IMR-90 (cell line): ENCODE data around the gene MET. TPM values are rescaled to one million over a fixed set of nuclear protein-coding genes. Genes with fewer than 3 reads are reported as not detected.

ENCODE experiments used
- ATAC-seq: fragments of 200-7000 bp; cut with Tn5 transposase; 2 replicates; pipeline ENCODE4 v1.9.1; 2020; ENCODE audit warnings: low read depth, mild to moderate bottlenecking, moderate library complexity
- BruUV-seq: library from RNA; stranded (reverse); fragments of 400-500 nt; replicated peaks from 2 replicates; lab custom pipeline; 2021; lab: Mats Ljungman, UMichigan
- CTCF ChIA-PET: fragments of 300-600 bp; formaldehyde crosslinking; extraction: SDS; loops from one replicate; lab custom pipeline; 2021; ENCODE audit warnings: antibody characterized with exemption; lab: Yijun Ruan, JAX
- POLR2A ChIA-PET: fragments of 300-600 bp; sonication (Branson Sonifier 250); formaldehyde crosslinking; loops from one replicate; lab custom pipeline; 2022; ENCODE audit warnings: antibody characterized with exemption; ENCODE audit not compliant: unreplicated experiment; lab: Charles Lee
- DNase-seq: peaks from one replicate; pipeline ENCODE4 v3.0.0; 2013
- H2AFZ ChIP-seq: replicated peaks from 2 replicates; pipeline ENCODE3; 2013; ENCODE audit warnings: low read length, mild to moderate bottlenecking; ENCODE audit not compliant: poor library complexity
- H2AK5ac ChIP-seq: 2 replicates; pipeline ENCODE4 v1.6.1; 2013; ENCODE audit warnings: low read depth, low read length, inconsistent platforms
- H2AK9ac ChIP-seq: replicated peaks from 2 replicates; pipeline ENCODE3; 2013; ENCODE audit warnings: mild to moderate bottlenecking, low read depth, low read length, moderate library complexity; ENCODE audit not compliant: poor library complexity
- H2BK120ac ChIP-seq: 2 replicates; pipeline ENCODE4 v1.6.1; 2013; ENCODE audit warnings: low read depth, low read length, inconsistent platforms
- H2BK15ac ChIP-seq: 3 replicates; pipeline ENCODE4 v1.6.1; 2013; ENCODE audit warnings: low read depth, low read length, inconsistent platforms
- H2BK20ac ChIP-seq: 2 replicates; pipeline ENCODE4 v1.6.1; 2013; ENCODE audit warnings: low read depth, mild to moderate bottlenecking, inconsistent platforms, low read length, moderate library complexity
- H2BK5ac ChIP-seq: 2 replicates; pipeline ENCODE4 v1.6.1; 2013; ENCODE audit warnings: mild to moderate bottlenecking, low read depth, low read length, inconsistent platforms; ENCODE audit not compliant: poor library complexity, severe bottlenecking
- H3K14ac ChIP-seq: replicated peaks from 2 replicates; pipeline ENCODE4 v1.6.1; 2013; ENCODE audit warnings: low read depth, low read length, inconsistent platforms
- H3K18ac ChIP-seq: 2 replicates; pipeline ENCODE4 v1.6.1; 2013; ENCODE audit warnings: low read depth, low read length, control low read depth
- H3K23ac ChIP-seq: 2 replicates; pipeline ENCODE4 v1.6.1; 2013; ENCODE audit warnings: low read depth, low read length, inconsistent platforms
- H3K27ac ChIP-seq: 2 replicates; pipeline ENCODE4 v1.5.1; 2013; ENCODE audit warnings: mild to moderate bottlenecking, control low read depth, low read length; ENCODE audit not compliant: insufficient read depth
- H3K27me3 ChIP-seq: 2 replicates; pipeline ENCODE4 v1.6.1; 2013; ENCODE audit warnings: low read length; ENCODE audit not compliant: control insufficient read depth, insufficient read depth
- H3K36me3 ChIP-seq: 2 replicates; pipeline ENCODE4 v1.6.1; 2013; ENCODE audit warnings: low read length, mixed read lengths; ENCODE audit not compliant: control insufficient read depth, insufficient read depth
- H3K4ac ChIP-seq: 2 replicates; pipeline ENCODE4 v1.6.1; 2013; ENCODE audit warnings: low read depth, low read length, inconsistent platforms
- H3K4me1 ChIP-seq: 2 replicates; pipeline ENCODE4 v1.6.1; 2013; ENCODE audit warnings: low read length, mixed read lengths; ENCODE audit not compliant: control insufficient read depth, insufficient read depth
- H3K4me2 ChIP-seq: 2 replicates; pipeline ENCODE4 v1.6.1; 2013; ENCODE audit warnings: low read depth, mild to moderate bottlenecking, control low read depth, low read length, moderate library complexity
- H3K4me3 ChIP-seq: 2 replicates; pipeline ENCODE4 v1.5.1; 2013; ENCODE audit warnings: low read depth, mild to moderate bottlenecking, control low read depth, low read length, moderate library complexity; ENCODE audit not compliant: insufficient read depth
- H3K56ac ChIP-seq: 2 replicates; pipeline ENCODE4 v1.6.1; 2013; ENCODE audit warnings: low read length, inconsistent platforms; ENCODE audit not compliant: insufficient read depth; ENCODE audit errors: extremely low read depth
- H3K79me1 ChIP-seq, 2 experiments: 2 replicates each; pipeline ENCODE4 v1.6.1; 2013; ENCODE audit warnings: low read length in 2 of 2, inconsistent platforms in 1 of 2, low read depth in 1 of 2
- H3K9ac ChIP-seq: 2 replicates; pipeline ENCODE4 v1.6.1; 2013; ENCODE audit warnings: low read depth, low read length, control low read depth
- H3K9me1 ChIP-seq: 2 replicates; pipeline ENCODE4 v1.6.1; 2013; ENCODE audit warnings: low read length, inconsistent platforms; ENCODE audit not compliant: insufficient read depth
- H3K9me3 ChIP-seq: 2 replicates; pipeline ENCODE4 v1.6.1; 2013; ENCODE audit warnings: low read length; ENCODE audit not compliant: control insufficient read depth, insufficient read depth
- H4K20me1 ChIP-seq: 2 replicates; pipeline ENCODE4 v1.6.1; 2013; ENCODE audit warnings: low read length, inconsistent platforms; ENCODE audit not compliant: insufficient read depth
- H4K5ac ChIP-seq: 2 replicates; pipeline ENCODE4 v1.6.1; 2013; ENCODE audit warnings: mild to moderate bottlenecking, low read depth, low read length, control low read depth
- H4K8ac ChIP-seq, 2 experiments: 2 replicates each; pipeline ENCODE4 v1.6.1; 2013; ENCODE audit warnings: low read depth in 2 of 2, low read length in 2 of 2, control low read depth in 1 of 2, inconsistent platforms in 1 of 2
- H4K91ac ChIP-seq: 2 replicates; pipeline ENCODE4 v1.6.1; 2013; ENCODE audit warnings: low read depth, low read length, inconsistent platforms; ENCODE audit not compliant: insufficient read depth
- BHLHE40 ChIP-seq: fragments of 150-350 bp; IDR thresholded peaks from 2 replicates; pipeline ENCODE4 v1.6.1; 2016; ENCODE audit warnings: mild to moderate bottlenecking, low read depth, low read length
- CEBPB ChIP-seq: IDR thresholded peaks from 2 replicates; pipeline ENCODE4 v1.6.1; 2012; ENCODE audit warnings: low read depth, low read length, improper control_type of control experiment
- CTCF ChIP-seq: conservative IDR thresholded peaks from 2 replicates; pipeline ENCODE4 v1.5.1; 2012; ENCODE audit warnings: mild to moderate bottlenecking, low read depth, low read length, improper control_type of control experiment
- ELK1 ChIP-seq: fragments of 150-350 bp; IDR thresholded peaks from 2 replicates; pipeline ENCODE4 v1.6.1; 2016; ENCODE audit warnings: low read depth, mild to moderate bottlenecking, low read length, moderate library complexity, borderline replicate concordance
- FOS ChIP-seq: fragments of 150-350 bp; IDR thresholded peaks from 2 replicates; pipeline ENCODE4 v1.6.1; 2016; ENCODE audit warnings: low read depth, low read length
- MAFK ChIP-seq: IDR thresholded peaks from 2 replicates; pipeline ENCODE4 v1.6.1; 2012; ENCODE audit warnings: low read depth, low read length, improper control_type of control experiment
- MAZ ChIP-seq: IDR thresholded peaks from 2 replicates; pipeline ENCODE4 v1.6.1; 2012; ENCODE audit warnings: low read depth, mild to moderate bottlenecking, low read length, improper control_type of control experiment, moderate library complexity, borderline replicate concordance
- MXI1 ChIP-seq: IDR thresholded peaks from 2 replicates; pipeline ENCODE4 v1.6.1; 2012; ENCODE audit warnings: low read depth, mild to moderate bottlenecking, low read length, moderate library complexity, borderline replicate concordance
- NFE2L2 ChIP-seq: fragments of 150-350 bp; IDR thresholded peaks from 2 replicates; pipeline ENCODE4 v1.6.1; 2016; ENCODE audit warnings: low read depth, mild to moderate bottlenecking, low read length
- POLR2A ChIP-seq: IDR thresholded peaks from 2 replicates; pipeline ENCODE4 v1.6.1; 2012; ENCODE audit warnings: mild to moderate bottlenecking, low read depth, low read length
- RAD21 ChIP-seq: IDR thresholded peaks from 2 replicates; pipeline ENCODE4 v1.6.1; 2012; ENCODE audit warnings: low read length, improper control_type of control experiment
- RCOR1 ChIP-seq: IDR thresholded peaks from 2 replicates; pipeline ENCODE4 v1.6.1; 2012; ENCODE audit warnings: mild to moderate bottlenecking, low read length, improper control_type of control experiment; ENCODE audit not compliant: insufficient replicate concordance
- RFX5 ChIP-seq: IDR thresholded peaks from 2 replicates; pipeline ENCODE4 v1.8.0; 2012; ENCODE audit warnings: low read depth, mild to moderate bottlenecking, low read length, moderate library complexity
- SMC3 ChIP-seq: fragments of 150-350 bp; IDR thresholded peaks from 2 replicates; pipeline ENCODE4 v1.6.1; 2016; ENCODE audit warnings: low read depth, mild to moderate bottlenecking, antibody characterized with exemption, low read length, moderate library complexity
- WGBS, 2 experiments: methylation state at CpG; one replicate each; pipeline versions ENCODE4 v1.1.5 to v1.1.7; 2013; ENCODE audit warnings: missing lambda C conversion rate in 2 of 2; ENCODE audit not compliant: insufficient read length in 1 of 2; ENCODE audit errors: extremely low coverage in 2 of 2; 5-methylcytosine and 5-hydroxymethylcytosine counted together
- dilution Hi-C: fragments of 300-500 bp; cut with HindIII; formaldehyde crosslinking; loops from one replicate; pipeline ENCODE4 v1.14.3; 2018; ENCODE audit warnings: low sequenced_read_pairs; ENCODE audit not compliant: unreplicated experiment
- in situ Hi-C: fragments of 300-500 bp; cut with MboI; formaldehyde crosslinking; loops from 3 replicates; pipeline ENCODE4 v1.14.3; 2019; ENCODE audit warnings: low sequenced_read_pairs, inconsistent platforms, mixed read lengths
- intact Hi-C: fragments of 100-400 bp; cut with micrococcal nuclease; formaldehyde crosslinking; loops from 2 replicates; pipeline ENCODE4 v1.10.0; 2022
- polyA plus RNA-seq, 3 experiments: library from polyadenylated mRNA; depleted of rRNA; stranded (reverse); fragments of >200 nt; gene quantifications; 2 replicates each; pipeline ENCODE4 v1.2.3, GENCODE V29; 2012; ENCODE audit warnings: low replicate concordance in 1 of 3
- total RNA-seq: library from RNA; depleted of rRNA; stranded (reverse); fragments of >200 nt; gene quantifications from 2 replicates; pipeline ENCODE4 v1.2.3, GENCODE V29; 2012
- TF ChIP-seq, protein P1 (sequence below): fragments of 150-350 bp; IDR thresholded peaks from 2 replicates; pipeline ENCODE4 v1.6.1; 2017; ENCODE audit warnings: mild to moderate bottlenecking, antibody characterized with exemption, low read length, low read depth

The MET gene
- total and polyA plus RNA-seq, 2 of the 4 experiments (the other 2 are of a cell fraction), result 15.0 to 84.6 TPM

DNA sequence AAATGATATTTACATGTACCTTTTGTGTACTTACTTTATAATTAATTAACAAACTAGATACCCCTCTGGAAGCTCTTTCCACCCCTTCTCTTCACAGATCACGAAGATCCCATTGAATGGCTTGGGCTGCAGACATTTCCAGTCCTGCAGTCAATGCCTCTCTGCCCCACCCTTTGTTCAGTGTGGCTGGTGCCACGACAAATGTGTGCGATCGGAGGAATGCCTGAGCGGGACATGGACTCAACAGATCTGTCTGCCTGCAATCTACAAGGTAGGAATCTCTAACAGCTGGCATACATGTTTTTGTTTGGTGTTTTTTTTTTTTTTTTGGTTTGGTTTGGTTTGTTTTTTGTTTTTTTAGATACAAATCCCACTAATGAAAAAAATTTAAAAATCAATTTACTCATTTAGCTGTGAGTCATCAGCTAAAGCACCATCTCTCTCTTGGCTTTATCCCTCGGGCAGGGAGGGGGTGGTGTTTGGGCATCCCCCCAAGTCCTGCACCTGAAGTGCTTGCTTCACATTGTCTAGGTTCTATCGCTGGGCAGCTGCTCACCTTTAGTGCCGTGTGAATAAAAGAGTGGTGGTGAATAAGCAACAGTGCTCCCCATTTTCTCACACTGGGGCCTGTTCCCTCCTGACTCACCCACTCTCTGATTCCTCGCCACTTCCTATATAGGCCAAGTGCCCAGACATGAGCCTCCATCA is 68.9 kb downstream of the MET start:
- H4K91ac ChIP-seq, result no peak overlapping the region
- peak overlapping the region; percentile 16; the same call in 1 of the 2 replicates for H4K5ac ChIP-seq
- no peak overlapping the region for H2BK5ac ChIP-seq
- POLR2A ChIA-PET, result interaction anchor here (0.7 kb wide), 1 partner anchor 14 kb away, joined by 4 read pairs; no protein-coding TSS in a partner anchor
- H3K79me1 ChIP-seq, result peaks cover 0 to 3% of the 10 kb centered on the region in 2 experiments; a peak in 2 of 4 replicates
- intact Hi-C loops, result no loop called here
- CTCF ChIA-PET, result no interaction called here
- in situ Hi-C loops, result no loop called here
- H3K9ac ChIP-seq, result no peak overlapping the region
- no peak overlapping the region for H3K4me3 ChIP-seq
- H3K27me3 ChIP-seq, result no peaks in the 10 kb centered on the region
- no peak overlapping the region for H3K23ac ChIP-seq
- DNase-seq (no peak), ATAC-seq (no peak)
- dilution Hi-C loops, result no loop called here
- H2BK120ac ChIP-seq, result no peak overlapping the region
- no TSS peak for BruUV-seq
- no peak overlapping the region for H3K4ac ChIP-seq
- no peak overlapping the region for H2AK9ac ChIP-seq
- TF ChIP-seq FOS (no peak), MXI1 (no peak), RCOR1 (no peak), BHLHE40 (no peak), SMC3 (no peak), POLR2A (no peak), ELK1 (no peak), RFX5 (no peak), RAD21 (no peak), CTCF (no peak), NFE2L2 (no peak), MAFK (no peak), CEBPB (no peak), MAZ (no peak)
- TF ChIP-seq, protein P1, sequence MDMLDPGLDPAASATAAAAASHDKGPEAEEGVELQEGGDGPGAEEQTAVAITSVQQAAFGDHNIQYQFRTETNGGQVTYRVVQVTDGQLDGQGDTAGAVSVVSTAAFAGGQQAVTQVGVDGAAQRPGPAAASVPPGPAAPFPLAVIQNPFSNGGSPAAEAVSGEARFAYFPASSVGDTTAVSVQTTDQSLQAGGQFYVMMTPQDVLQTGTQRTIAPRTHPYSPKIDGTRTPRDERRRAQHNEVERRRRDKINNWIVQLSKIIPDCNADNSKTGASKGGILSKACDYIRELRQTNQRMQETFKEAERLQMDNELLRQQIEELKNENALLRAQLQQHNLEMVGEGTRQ, result no peak
- no peaks in the 10 kb centered on the region for H4K20me1 ChIP-seq
- H3K56ac ChIP-seq, result no peak overlapping the region
- peak overlapping the region; percentile 28; the same call in 1 of the 2 replicates for H3K18ac ChIP-seq
- 0 out of 2 replicates have a peak, but pooled peaks cover 2% of the 10 kb centered on the region for H3K36me3 ChIP-seq
- H3K9me1 ChIP-seq, result peaks cover 13% of the 10 kb centered on the region; the same call in 1 of the 2 replicates
- no peak overlapping the region for H2BK20ac ChIP-seq
- 0 out of 2 replicates have a peak overlapping the region, but pooled peaks have one; percentile 25 for H3K27ac ChIP-seq
- H3K9me3 ChIP-seq, result no peaks in the 10 kb centered on the region
- WGBS, 2 experiments, result 80% methylated on average over 1 of the region's 9 CpGs; no CpG with 5 or more reads in 1 of the 2 experiments
- H2BK15ac ChIP-seq, result no peak overlapping the region; the same call in 2 of the 3 replicates
- 0 out of 2 replicates have a peak overlapping the region, but pooled peaks have one; percentile 3 for H2AK5ac ChIP-seq
- H4K8ac ChIP-seq, result no peak overlapping the region
- H2AFZ ChIP-seq, result no peak overlapping the region
- no peak overlapping the region for H3K14ac ChIP-seq
- H3K4me1 ChIP-seq, result peaks cover 16% of the 10 kb centered on the region
- H3K4me2 ChIP-seq, result no peak overlapping the region
